Measurements from ENCODE around the gene CWC15.
"Not testable (repeated sequence)": the region's sequence is repeated elsewhere in the genome, so short reads cannot be mapped to it uniquely, and the experiment has no call there.

The CWC15 gene

DNA sequence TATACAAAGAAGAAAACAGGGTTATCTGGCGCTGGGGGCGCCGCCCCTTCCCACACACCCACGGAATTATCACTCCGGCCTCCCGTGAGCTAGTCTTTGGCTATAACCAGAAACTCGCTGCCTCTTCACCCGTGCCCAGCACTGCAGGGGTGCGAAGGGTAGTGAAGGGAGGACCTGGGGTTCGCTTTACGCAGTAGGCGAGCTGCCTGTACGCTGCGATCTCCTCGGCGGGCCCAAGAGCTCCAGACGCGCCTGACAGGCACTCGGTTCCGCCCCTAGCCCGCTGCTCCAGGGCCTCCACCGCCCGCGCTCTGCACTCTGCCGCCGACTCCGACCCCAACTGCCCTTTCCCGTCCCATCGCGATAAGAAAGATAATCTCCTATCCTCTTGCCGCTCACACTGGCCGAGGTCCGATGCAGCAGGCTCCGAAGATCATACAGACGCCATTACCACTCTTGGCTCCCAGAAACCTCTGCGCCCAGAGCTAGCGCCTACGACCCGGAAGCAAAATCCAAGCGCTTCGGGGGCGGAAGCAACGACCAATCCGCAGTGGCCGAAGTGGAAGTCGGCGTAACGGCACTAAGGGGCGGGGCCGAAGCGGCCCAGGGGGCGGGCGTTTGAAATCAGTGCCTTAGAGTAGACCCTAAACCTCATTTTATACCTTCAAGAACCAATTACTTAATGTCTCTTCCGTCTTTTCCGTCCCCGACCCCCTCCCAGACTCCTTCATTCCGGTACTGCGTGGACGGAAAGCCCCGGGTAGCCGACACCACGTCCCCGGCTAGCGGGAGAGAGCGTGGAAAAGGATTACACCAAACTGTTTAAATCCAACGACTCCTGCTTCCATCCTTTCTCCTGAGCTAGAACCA, at the start of gene CWC15, which contains the start of gene KDM4D:
TSS of gene CWC15 (minus strand) at position 458 of the 870 bp plus-strand sequence. CDS start 1,371 bp downstream, outside the sequence.
TSS of gene KDM4D (plus strand) at position 611 of the 870 bp plus-strand sequence. CDS start 23,664 bp downstream, outside the sequence.
- peak; percentile 94 for DNase-seq

DNA sequence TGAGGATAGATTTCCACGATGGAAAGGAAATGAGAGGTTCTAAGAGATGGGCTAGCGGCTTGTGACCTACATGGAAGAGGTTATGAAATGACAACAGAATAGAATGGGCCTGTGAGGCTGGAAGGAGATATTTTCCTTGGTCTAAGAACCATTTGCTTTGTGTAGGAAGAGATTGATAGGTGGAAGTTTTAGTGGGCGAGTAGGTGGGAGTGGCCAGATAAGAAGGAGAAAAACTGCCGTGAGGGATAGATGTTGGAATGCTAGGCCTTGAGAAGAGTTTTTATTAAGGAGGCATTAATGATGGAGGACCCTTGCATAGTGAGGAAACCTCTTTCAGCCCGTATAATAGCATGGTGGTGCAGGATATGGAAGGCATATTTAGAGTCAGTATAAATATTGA, 48.1 kb upstream of the CWC15 start:
- not testable (repeated sequence) for DNase-seq

DNA sequence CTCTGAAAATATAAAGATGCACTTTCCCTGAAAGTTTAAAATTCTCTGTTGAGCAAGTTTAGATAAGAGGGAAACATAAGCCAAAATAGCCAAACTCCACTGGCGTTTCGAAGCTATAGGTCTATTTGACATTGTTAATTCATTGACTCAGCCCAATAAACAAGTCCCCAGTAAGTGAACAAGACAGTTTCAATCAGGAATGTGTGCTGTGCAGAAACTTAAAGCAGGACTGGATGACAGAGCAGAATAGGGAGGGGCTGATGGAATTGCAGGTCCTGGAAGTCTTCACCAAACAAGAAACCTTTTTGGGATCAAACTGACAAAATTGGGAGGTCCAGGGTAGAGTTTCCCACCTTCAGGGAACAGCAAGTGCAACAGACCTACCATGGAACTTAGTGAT, 42.8 kb upstream of the CWC15 start:
- no peak for DNase-seq

DNA sequence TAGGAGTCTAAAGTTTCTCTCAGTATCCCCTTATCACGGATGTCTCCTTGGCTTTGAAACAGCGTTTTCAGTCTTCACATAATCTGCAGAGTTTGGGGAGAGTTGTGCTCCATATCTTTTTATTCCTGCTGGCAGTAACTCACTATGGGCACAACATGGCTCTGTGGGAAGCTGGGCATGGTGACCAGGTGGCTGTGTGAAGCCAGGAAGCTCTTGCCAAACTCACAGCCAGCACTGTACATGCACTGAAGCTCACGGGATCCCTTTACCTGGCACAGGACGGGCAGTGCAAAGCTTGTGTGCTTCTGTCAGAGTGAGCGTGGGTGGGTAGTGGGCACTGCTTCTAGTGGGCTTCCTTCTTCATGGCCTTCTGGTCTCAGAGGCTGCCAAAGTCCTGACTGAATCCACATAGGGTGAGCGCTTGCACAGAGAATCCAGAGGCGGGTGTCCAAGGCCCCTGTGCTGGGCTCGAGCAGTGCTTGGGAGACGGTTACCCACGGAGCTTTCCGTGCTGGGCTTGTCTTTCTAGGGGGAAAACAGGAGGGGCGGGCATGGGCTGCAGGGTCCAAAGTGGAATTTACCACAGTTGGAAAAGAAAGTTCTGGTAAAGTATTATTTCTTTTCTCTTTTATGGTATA, 40.9 kb upstream of the CWC15 start:
- no peak for DNase-seq

DNA sequence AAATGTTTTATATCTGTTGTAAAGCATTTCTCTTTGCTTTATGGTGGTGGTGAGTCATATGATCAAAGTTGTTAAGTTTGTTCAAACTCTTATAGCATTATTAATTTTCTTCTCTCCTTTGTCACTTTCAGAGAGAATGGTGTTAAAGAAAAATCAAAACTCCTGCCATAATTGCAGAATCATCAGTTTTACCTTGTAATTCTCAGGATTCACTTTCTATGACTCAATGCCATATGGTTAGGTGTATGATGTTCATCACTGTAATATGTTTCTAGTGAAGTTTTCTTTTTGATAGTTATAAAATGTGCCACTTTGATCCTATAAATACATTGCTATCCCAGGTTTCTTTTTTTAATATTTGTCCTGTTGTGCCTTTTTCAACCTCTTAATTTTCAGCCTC, 38.0 kb upstream of the CWC15 start:
- no peak for DNase-seq

DNA sequence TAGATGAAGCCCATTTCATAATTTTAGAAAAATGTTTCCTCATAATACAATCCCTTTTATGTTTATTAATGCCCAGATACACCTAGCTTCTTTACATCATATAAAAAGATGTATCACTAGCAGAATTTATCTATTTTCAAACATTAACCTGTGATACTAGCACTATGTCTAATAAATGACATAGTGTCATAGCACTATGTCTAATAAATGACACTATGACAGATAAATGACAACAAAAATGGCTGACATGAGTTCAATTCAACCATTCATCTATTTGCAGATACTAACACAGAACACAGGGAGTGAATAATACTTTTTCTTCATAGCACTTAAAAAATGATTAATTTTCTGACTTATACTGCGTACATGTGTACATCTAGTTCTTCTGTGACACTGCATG, 32.3 kb upstream of the CWC15 start:
- DNase-seq, result no peak

DNA sequence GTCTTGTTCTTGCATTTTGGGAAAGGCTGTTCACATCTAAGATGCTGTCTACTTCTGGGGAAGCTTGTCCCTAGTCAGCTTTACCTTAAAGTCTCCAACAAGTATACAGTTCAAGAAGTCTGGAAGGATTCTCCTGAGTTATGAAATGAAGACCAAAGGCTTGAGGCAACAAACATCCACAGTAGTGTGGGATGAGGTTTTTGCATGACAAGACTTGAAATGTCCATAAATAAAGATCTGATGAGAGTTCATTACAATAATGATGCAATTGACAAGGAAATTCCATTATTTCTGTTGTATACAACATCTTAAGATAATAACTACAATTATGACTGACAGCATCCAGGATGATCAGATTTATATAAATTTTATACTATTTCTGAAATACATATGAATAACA, 30.4 kb upstream of the CWC15 start:
- DNase-seq, result no peak

DNA sequence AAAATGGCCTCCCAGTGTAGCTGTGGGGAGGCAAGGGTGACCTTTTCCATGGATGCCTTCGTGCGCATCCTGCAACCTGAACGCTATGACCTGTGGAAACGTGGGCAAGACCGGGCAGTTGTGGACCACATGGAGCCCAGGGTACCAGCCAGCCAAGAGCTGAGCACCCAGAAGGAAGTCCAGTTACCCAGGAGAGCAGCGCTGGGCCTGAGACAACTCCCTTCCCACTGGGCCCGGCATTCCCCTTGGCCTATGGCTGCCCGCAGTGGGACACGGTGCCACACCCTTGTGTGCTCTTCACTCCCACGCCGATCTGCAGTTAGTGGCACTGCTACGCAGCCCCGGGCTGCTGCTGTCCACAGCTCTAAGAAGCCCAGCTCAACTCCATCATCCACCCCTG, 24.9 kb upstream of the CWC15 start:
- DNase-seq, result no peak

DNA sequence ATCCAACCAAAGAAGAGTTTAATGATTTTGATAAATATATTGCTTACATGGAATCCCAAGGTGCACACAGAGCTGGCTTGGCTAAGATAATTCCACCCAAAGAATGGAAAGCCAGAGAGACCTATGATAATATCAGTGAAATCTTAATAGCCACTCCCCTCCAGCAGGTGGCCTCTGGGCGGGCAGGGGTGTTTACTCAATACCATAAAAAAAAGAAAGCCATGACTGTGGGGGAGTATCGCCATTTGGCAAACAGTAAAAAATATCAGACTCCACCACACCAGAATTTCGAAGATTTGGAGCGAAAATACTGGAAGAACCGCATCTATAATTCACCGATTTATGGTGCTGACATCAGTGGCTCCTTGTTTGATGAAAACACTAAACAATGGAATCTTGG, 24.1 kb upstream of the CWC15 start:
- DNase-seq, result no peak

DNA sequence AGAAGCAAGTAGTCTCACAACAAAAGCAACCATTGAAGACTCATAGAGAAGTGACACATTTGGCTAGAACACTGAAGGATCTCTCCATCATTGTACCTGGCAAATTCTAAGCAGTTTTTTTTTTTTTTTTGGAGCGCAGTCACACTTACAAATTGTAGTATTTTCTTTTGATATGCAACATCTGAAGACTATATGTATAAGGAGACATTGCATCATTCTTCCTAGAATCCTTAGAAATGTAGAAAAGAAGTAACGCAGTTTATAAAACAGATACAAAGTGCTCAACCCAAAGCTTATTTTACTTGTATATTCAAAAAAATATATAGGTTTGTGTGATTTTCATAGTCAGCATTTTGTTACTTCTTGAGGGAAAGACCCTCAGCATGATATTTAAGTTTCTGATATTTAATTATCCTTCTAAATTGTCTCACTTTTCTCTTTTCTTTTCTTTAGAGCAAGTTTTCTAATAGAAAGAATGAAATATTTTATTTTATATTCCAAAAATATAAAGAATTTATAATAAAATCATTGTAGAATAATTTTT, 20.1 kb upstream of the CWC15 start:
- DNase-seq, result no peak

DNA sequence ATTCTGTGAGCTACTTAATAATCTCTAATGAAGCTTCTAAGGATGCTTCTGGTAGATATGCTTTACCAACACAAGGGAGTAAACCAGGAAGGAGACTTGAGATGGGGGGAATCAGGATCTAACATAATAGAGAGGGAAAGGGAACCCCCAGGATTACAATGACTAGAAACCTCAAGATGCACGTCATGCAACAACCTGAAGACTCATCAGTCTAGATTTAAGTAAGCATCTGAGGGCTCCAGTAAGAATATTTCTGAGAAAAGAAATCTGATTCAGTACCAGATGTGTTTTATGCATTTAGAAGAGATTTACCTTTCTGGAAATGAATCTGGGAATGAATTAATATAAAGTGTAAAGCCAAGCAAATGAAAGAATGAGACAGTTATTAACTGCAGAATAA, 15.4 kb upstream of the CWC15 start:
- no peak for DNase-seq

DNA sequence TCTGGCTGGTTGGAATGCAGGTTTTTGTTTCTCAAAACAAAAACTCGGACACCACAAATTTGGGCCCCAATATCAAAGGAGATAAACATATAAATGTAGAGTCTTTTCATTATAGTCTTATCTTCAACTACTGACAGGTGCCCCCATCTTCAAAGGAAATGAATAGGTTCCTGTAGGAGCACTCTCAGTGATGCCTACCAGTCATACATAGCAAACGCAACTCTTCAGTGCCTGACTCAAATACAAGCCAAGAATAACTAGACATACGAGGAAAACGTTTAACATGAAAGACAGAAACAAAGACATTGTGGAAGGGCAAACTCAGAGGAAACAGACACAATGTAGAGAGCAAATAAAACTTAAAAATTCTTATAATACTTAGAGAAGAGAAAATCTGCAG, 14.0 kb upstream of the CWC15 start:
- no peak for DNase-seq

DNA sequence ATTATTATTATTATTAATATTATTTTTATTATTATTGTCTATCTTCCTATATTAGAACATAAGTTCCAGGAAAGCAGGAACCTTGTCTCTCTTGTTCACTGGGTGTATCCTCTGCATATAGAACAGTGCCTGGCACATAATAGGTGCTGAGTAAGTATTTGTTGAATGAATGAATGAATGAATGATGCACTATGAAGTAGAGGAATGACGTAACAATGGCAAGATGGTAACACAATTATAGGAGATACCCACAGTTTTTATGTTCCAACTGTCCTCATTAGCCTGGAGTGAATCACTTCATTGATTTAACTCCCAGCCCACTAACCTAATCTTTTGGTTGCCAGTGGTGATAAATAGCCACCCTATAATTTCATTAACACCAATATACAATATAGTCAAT, 2.2 kb upstream of the CWC15 start:
- DNase-seq, result no peak

DNA sequence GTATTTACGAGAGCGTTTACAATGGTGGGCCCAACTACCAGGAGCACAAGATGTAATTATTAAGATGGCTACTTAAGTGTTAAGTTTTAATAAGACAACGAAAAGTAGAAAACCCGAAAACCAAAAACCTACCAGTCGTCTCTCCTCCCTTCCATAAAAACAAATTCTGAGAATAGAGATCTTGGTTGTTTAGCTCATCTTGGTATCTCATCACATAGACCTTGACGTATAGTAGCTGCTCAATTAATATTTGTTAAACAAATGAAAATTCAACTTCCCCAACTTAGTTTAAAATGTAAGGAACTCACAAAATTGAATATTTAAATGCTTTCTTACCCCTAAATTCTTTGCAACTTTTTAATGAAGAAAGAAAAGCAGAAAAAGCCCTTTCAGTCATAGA, 822 bp upstream of the CWC15 start:
- no peak for DNase-seq

DNA sequence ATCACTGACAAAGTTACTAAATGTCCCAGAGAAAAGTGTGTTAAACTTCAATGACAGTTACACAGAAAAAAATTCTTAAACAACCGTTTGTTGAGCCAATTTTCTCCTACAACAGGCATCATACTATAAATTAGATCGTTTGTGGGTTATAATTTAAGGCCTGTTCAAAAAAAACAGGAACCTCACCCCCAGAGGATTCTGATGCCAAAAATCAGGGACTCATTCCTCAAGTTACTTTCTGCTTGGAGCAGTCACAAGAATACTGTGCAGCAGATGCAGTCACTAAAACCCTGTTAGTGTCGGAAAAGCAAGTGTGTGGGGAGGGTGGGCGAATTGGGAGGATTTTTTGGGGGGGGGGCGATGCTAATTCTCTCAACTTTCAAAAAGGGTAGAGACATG, 657 bp downstream of the CWC15 start:
- DNase-seq, result no peak

DNA sequence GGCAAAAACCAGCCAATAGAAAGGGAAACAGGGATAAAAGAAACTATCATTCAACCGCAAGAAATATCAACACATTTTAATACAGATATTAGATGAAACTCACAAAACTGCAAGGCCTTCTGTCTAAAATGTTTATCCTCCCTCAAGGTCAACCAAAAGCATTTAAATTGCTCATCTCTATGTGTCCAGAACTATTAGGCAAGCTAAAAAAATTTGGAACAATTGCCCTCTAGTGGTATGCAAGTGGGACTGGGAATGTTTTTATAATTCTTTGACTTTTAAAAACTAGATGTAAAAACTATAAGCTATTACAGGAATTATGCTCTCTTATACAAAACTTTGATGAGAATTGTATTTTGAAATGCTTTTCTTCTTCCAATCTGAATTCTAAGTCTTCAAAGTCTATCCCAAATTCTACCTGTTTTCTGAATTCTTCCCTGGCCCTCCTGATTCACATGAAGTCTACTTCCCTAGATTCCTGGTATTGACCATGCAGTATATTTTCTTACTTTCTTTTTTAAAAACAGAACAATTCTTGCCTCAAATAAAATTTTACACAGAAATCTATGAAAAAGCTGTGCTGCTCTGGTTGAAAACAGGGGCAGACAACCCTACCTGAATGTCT, 4.9 kb downstream of the CWC15 start:
- no peak for DNase-seq

DNA sequence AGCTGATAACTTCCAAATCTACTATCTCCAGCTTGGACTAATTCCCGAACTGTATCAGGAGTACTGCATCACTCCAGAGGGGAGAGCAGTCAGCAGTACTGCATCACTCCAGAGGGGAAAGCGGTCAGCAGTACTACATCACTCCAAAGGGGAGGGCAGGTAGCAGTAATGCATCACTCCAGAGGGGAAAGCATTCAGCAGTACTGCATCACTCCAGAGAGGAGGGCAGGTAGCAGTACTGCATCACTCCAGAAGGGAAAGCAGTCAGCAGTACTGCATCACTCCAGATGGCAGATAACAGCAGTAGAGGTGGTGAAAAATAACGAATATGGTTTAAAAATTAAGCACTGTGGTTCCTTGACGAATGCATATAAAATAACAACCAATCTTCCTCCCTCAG, 8.4 kb downstream of the CWC15 start:
- no peak for DNase-seq

DNA sequence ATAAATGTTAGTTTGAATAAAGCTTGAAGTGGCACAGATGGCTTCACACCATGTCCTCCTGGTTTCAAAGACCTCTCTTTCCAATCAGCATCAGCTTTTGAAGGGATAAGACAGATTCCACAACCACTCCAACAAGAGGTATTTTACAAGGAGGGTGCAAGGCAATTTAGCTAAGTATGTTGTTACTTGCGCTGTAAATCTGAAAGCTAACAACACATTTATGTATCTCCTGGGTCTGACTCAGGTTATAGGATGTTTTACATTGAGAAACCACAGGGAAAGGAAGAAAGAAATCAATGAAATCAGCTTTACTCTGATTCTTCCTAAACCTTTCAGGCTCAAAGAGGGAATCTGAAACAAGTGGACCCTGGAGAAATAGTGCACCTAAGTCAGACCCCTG, 12.1 kb downstream of the CWC15 start:
- no peak for DNase-seq

DNA sequence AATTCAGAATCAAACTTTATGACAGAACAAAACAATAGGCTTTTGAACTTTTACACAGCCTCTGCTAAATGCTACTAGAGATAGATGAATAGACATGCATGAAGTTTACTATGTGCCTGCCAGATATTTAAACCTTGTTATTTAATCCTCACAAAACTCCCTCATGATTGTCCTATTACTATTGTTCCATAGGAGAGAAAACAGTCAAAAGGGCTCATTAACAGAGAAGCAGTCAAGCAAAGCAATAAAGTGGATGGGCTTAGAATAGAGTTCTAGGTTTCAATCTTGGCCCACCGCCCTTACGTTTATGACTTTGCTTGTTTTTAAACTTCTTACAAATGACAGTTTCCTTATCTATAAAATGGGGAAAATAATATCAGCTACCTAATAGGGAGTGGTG, 12.9 kb downstream of the CWC15 start:
- no peak for DNase-seq

DNA sequence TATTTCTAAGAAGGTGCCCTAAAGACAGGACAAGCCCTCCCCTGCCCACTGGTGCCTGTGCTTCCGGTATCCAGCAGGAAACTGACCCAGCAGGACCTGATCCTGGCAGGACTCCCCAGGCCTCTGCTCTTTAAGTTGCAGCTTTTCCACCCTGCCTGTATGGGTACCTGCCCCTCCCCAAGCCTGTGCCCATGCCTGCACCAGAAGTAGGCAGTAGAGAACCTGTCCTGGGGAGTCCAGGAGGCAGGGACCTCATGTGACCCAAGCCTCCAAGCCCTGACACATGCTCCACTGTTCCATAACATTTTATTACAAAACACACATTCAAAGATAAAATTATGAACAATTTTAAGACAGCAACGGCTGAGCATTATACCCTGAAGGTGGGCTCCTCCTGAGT, 14.2 kb downstream of the CWC15 start:
- no peak for DNase-seq

DNA sequence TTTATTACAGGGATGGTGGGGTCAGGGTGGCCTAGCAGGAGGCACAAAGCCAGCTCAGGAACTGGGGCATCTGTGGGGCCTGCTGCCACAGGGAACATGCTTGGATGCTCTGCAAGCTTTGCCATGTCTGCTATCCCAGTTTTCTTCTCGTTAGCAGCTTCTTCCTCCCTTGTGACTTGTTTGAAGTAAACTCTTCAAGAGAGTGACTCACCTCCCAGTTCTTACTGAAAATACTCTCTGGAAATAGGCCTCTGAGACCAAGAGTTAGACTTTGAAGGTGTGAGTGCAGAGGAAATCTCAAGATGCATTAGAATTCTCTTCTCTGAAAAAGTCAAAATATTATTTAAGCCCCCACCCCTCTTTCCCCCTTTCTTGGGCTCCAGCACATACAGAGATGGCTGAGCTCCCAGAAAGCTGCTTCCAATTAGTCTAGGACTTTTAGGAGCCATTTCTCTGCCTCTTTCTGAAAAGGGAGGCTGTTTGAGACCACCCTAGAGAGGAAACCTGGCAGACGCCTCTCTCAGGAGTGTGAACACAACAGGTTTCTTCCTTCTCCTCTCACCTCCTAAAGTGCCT, 15.1 kb downstream of the CWC15 start:
- no peak for DNase-seq

DNA sequence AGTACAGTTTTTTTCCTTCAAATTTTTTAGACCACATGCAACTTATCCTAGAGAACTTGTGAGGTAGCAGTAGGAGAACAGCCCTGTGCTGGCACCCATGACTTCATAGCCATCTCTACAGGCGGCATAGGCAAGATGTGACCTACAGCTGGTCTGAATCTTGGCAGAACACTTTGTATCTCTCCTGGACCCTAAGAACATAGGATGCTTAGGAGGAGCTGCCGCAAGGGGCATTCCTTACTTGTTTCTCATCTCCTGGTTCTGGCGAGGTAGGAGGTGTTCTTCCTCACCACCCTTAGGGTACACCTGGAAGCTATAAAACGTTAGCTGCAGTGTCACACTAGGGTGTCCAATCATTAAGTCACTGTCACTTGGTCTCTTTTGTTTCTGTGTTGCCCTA, 16.4 kb downstream of the CWC15 start:
- DNase-seq, result no peak

DNA sequence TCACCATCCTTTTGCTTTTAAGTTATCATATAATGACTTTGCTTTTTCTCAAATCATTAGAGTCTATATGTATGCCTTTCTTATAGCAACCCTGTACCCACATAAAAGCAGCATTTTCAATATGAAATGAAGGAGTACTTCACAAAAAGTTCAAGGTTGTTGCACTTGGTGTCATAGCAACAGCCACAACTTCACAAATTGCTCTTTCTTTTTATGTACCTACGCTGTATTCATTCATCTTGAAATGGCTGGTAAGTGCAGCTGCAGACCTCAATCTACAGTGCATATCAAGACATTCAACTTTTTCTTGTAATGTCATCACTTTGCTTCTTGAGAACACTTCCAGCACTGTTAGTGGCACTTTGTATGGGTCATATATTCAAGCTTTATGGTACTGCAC, 18.6 kb downstream of the CWC15 start:
- DNase-seq, result no peak
